HepG2 (cell line): ENCODE data around the gene NEGR1. TPM values are rescaled to one million over a fixed set of nuclear protein-coding genes. Genes with fewer than 3 reads are reported as not detected.

Source experiments
- AHDC1 ChIP-seq: sonication (generic); formaldehyde crosslinking; IDR thresholded peaks from 2 replicates; pipeline ENCODE4 v1.5.1; 2020; ENCODE audit warnings: mild to moderate bottlenecking, missing genetic modification reagents, borderline replicate concordance
- EP300 ChIP-seq, 3 experiments: sonication (generic) in 1 of 3; formaldehyde crosslinking in 1 of 3; IDR thresholded peaks; 2 replicates each; pipeline versions ENCODE4 v1.5.1 to v1.6.1; 2011 to 2020; ENCODE audit warnings: low read depth in 2 of 3, low read length in 2 of 3, borderline replicate concordance in 1 of 3, improper control_type of control experiment in 1 of 3, mild to moderate bottlenecking in 1 of 3, missing genetic modification reagents in 1 of 3, moderate library complexity in 1 of 3
- FOXM1 ChIP-seq: sonication (generic); formaldehyde crosslinking; IDR thresholded peaks from 2 replicates; pipeline ENCODE4 v1.5.0; 2020; ENCODE audit warnings: missing genetic modification reagents
- IKZF5 ChIP-seq: IDR thresholded peaks from 2 replicates; pipeline ENCODE4 v1.6.1; 2018; ENCODE audit warnings: missing genetic modification reagents, mild to moderate bottlenecking, missing compliant biosample characterization
- IRF2 ChIP-seq: IDR thresholded peaks from 2 replicates; pipeline ENCODE4 v1.6.1; 2018; ENCODE audit warnings: missing genetic modification reagents, missing compliant biosample characterization
- KIAA2018 ChIP-seq: sonication (generic); formaldehyde crosslinking; IDR thresholded peaks from 2 replicates; pipeline ENCODE4 v1.5.0; 2020; ENCODE audit warnings: mild to moderate bottlenecking, missing genetic modification reagents, borderline replicate concordance
- POGZ ChIP-seq: sonication (generic); formaldehyde crosslinking; IDR thresholded peaks from 2 replicates; pipeline ENCODE4 v1.4.0; 2020; ENCODE audit warnings: mild to moderate bottlenecking, missing genetic modification reagents
- POLR2G ChIP-seq: fragments of 200-400 bp; formaldehyde crosslinking; IDR thresholded peaks from 2 replicates; pipeline ENCODE4 v1.6.1; 2018; ENCODE audit warnings: mild to moderate bottlenecking, low read depth, low read length, moderate library complexity
- SALL1 ChIP-seq: sonication (generic); formaldehyde crosslinking; IDR thresholded peaks from 2 replicates; pipeline ENCODE4 v1.8.0; 2022; ENCODE audit warnings: mild to moderate bottlenecking, missing genetic modification reagents
- SAP130 ChIP-seq: IDR thresholded peaks from 2 replicates; pipeline ENCODE4 v1.6.1; 2016; ENCODE audit warnings: low read depth
- SIX1 ChIP-seq: sonication (generic); formaldehyde crosslinking; IDR thresholded peaks from 2 replicates; pipeline ENCODE4 v1.4.0; 2020; ENCODE audit warnings: missing genetic modification reagents, borderline replicate concordance
- ZNF331 ChIP-seq: sonication (generic); formaldehyde crosslinking; IDR thresholded peaks from 2 replicates; pipeline ENCODE4 v1.4.0; 2020; ENCODE audit warnings: missing genetic modification reagents
- ZNF354B ChIP-seq: sonication (generic); formaldehyde crosslinking; IDR thresholded peaks from 2 replicates; pipeline ENCODE4 v1.8.0; 2022; ENCODE audit warnings: mild to moderate bottlenecking, missing genetic modification reagents
- ZNF543 ChIP-seq: sonication (generic); formaldehyde crosslinking; IDR thresholded peaks from 2 replicates; pipeline ENCODE4 v1.4.0; 2020; ENCODE audit warnings: mild to moderate bottlenecking, missing genetic modification reagents
- ZNF83 ChIP-seq: sonication (generic); formaldehyde crosslinking; IDR thresholded peaks from 2 replicates; pipeline ENCODE4 v1.4.0; 2020; ENCODE audit warnings: missing genetic modification reagents, mild to moderate bottlenecking, borderline replicate concordance
- polyA plus RNA-seq, 8 experiments: library from polyadenylated mRNA; depleted of rRNA in 3 of 8; stranded (reverse) in 7 of 8; unstranded in 1 of 8; fragments of >200 nt; fragmentation: Illumina TruSeq in 4 of 8; extraction: Trizol in 4 of 8; gene quantifications; 2 replicates each; pipeline versions ENCODE4 v1.2.1 to v1.2.3, GENCODE V29; 2011 to 2016; ENCODE audit warnings: low read depth in 4 of 8, missing spikeins in 1 of 8, mixed read lengths in 1 of 8; ENCODE audit not compliant: insufficient read depth in 1 of 8
- total RNA-seq, 5 experiments: library from RNA; depleted of rRNA; stranded (reverse); fragments of >200 nt; fragmentation: Illumina TruSeq; extraction: Trizol; gene quantifications; 2 replicates each; pipeline ENCODE4 v1.2.3, GENCODE V29; 2016; ENCODE audit warnings: low read depth in 1 of 5

NEGR1 gene
- total and polyA plus RNA-seq, 2 of the 13 experiments (the other 11 are each of a cell fraction or from before 2014, with no cell fraction given) = not detected

- TF ChIP-seq AHDC1 (CRISPR knock-in tag) = peak; percentile 76; the same call in 1 of the 2 replicates
- peak; percentile 77; the same call in 1 of the 2 replicates for TF ChIP-seq SIX1
- TF ChIP-seq ZNF543 (CRISPR knock-in tag) = no peak
- TF ChIP-seq IRF2 = no peak
- TF ChIP-seq EP300 (IDR thresholded peaks at IDR 0.05; ENCODE audit: low read depth in 2 of 2, low read length in 2 of 2) = peak in 1 of 2 experiments; percentile 78; a peak in 2 of 4 replicates
- no peak for TF ChIP-seq EP300 (CRISPR knock-in tag; IDR thresholded peaks at IDR 0.05; ENCODE audit: borderline replicate concordance)
- no peak for TF ChIP-seq ZNF83 (CRISPR knock-in tag)
- TF ChIP-seq FOXM1 = no peak
- peak; percentile 35; the same call in 1 of the 2 replicates for TF ChIP-seq SALL1 (CRISPR knock-in tag)
- no peak for TF ChIP-seq KIAA2018 (CRISPR knock-in tag)
- TF ChIP-seq POLR2G = peak; percentile 40; the same call in 1 of the 2 replicates
- TF ChIP-seq ZNF354B (CRISPR knock-in tag) = no peak
- TF ChIP-seq IKZF5 (CRISPR knock-in tag) = 0 out of 2 replicates have a peak, but pooled peaks have one; percentile 49
- TF ChIP-seq POGZ = peak; percentile 75
- TF ChIP-seq SAP130 (CRISPR knock-in tag) = 0 out of 2 replicates have a peak, but pooled peaks have one; percentile 21
- TF ChIP-seq ZNF331 (CRISPR knock-in tag) = peak; percentile 64; the same call in 1 of the 2 replicates
Measured at GRCh38 chr1:72235062-72235461, 47.3 kb downstream of the NEGR1 start (continued).
